GM12891 (cell line): ENCODE results near the gene CHRDL2.

Experiments
- PAX5 ChIP-seq: IDR thresholded peaks from 2 replicates; pipeline ENCODE4 v1.6.1; 2011; ENCODE audit warnings: low read length, moderate library complexity, mild to moderate bottlenecking; ENCODE audit not compliant: insufficient read depth, severe bottlenecking
- POLR2A ChIP-seq: IDR thresholded peaks from 2 replicates; pipeline ENCODE4 v1.6.1; 2011; ENCODE audit warnings: low read depth, low read length, control low read depth
- POLR2AphosphoS5 ChIP-seq: IDR thresholded peaks from 2 replicates; pipeline ENCODE4 v1.6.1; 2011; ENCODE audit warnings: low read depth, low read length, control low read depth
- POU2F2 ChIP-seq: IDR thresholded peaks from 2 replicates; pipeline ENCODE4 v1.6.1; 2011; ENCODE audit warnings: low read depth, mild to moderate bottlenecking, control low read depth, low read length, moderate library complexity
- SPI1 ChIP-seq: IDR thresholded peaks from 2 replicates; pipeline ENCODE4 v1.6.1; 2011; ENCODE audit warnings: low read depth, low read length, control low read depth
- TAF1 ChIP-seq: IDR thresholded peaks from 2 replicates; pipeline ENCODE4 v1.6.1; 2011; ENCODE audit warnings: low read depth, low read length, control low read depth

DNA sequence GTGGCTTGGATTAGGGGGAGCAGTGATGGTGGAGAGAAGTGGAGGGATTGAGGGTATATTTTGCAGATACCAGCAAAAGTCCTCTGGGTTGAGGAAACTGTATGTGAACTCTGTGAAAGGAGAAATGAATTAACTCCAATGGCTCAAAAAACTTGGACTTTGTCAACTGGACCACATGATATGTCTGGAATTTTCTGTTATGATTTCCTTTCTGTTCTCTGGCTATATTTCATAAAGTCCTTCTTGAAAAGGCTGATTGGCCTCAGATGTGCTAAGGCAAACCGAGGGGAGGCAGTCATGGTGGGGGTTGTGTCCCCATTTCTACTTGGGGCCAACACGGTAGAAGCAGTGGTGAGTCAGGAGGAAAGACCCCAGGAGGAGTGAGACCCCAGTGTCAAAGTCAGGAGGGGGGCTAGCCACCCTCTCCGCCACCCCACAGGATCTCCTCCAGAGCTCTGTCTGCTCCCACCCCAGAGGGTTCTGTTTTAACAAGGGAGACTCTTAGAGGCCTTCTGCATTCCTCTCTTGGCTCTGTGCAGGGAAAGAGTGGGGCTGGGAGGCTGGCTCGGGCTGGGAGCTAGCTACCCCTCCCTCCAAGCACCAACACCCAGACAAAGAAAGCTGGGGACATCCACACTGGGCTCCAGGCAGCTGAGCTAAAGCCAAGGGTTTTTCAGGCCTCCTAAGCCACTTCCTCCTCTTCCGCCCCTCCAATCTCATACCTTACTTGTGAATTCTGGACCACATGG is 13.8 kb downstream of the CHRDL2 start:
- TF ChIP-seq PAX5 (no peak), POLR2A (no peak), TAF1 (no peak), POLR2AphosphoS5 (no peak), SPI1 (no peak), POU2F2 (no peak)
